ENCODE data around the gene RTL9.

RTL9 gene

GRCh38 chrX:110358548-110358947 lies at the start of gene RTL9:
Gene RTL9, plus strand, starts transcription at chrX:110358848. Its CDS starts 91,770 bp downstream, at chrX:110450618.
- no peak within 1 kb of the TSS for H3K4me3 ChIP-seq (ENCODE audit: low read depth, low read length)
- TF ChIP-seq CTCF (IDR thresholded peaks at IDR 0.05; ENCODE audit: borderline replicate concordance, insufficient read depth, low read depth, low read length), result no peak

GRCh38 chrX:110310000-110310790 lies 48.5 kb upstream of the RTL9 start:
- no peak for TF ChIP-seq CTCF (IDR thresholded peaks at IDR 0.05; ENCODE audit: borderline replicate concordance, insufficient read depth, low read depth, low read length)
- H3K4me3 ChIP-seq (ENCODE audit: low read depth, low read length), result no peak overlapping the region

GRCh38 chrX:110310896-110311295 lies 47.8 kb upstream of the RTL9 start:
- H3K4me3 ChIP-seq (ENCODE audit: low read depth, low read length), result no peak overlapping the region
- TF ChIP-seq CTCF (IDR thresholded peaks at IDR 0.05; ENCODE audit: borderline replicate concordance, insufficient read depth, low read depth, low read length), result no peak

GRCh38 chrX:110311437-110312230 lies 47.0 kb upstream of the RTL9 start:
- TF ChIP-seq CTCF (IDR thresholded peaks at IDR 0.05; ENCODE audit: borderline replicate concordance, insufficient read depth, low read depth, low read length), result no peak
- H3K4me3 ChIP-seq (ENCODE audit: low read depth, low read length), result no peak overlapping the region

GRCh38 chrX:110315551-110315950 lies 43.1 kb upstream of the RTL9 start:
- TF ChIP-seq CTCF (IDR thresholded peaks at IDR 0.05; ENCODE audit: borderline replicate concordance, insufficient read depth, low read depth, low read length), result no peak
- no peak overlapping the region for H3K4me3 ChIP-seq (ENCODE audit: low read depth, low read length)

DNA sequence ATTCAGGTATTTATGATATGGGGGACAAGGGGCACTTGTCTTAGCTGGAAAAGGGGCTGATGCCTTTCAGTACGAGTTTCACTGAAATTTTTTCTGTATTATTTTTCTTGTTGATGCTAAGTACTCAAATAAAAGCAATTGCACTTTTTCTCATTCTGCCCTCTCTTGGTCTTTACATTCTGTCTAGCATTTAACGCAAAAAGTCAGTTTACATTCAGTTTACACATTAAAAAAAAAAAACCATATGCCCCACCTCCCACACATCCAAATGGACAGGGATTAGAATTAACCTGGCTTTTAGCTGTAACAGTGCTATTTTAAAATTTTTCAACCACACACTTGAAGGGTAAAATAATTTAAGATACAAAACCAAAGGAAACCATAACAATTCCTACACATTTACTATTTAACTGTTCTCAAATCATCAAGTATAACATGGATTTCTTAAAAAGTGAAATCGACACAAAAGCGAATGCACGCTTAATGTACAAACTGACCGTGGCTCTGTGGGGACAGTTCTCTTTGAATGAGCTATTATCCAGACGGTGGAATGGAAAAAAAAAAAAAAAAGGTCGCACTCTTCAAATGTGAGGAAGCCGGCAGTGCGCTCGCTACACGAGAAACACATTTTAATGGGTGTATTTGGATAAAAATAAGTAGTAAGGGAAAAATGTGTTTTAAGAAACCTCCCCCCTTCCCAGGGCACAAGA lies 42.1 kb upstream of the RTL9 start:
- no peak for TF ChIP-seq CTCF (IDR thresholded peaks at IDR 0.05; ENCODE audit: borderline replicate concordance, insufficient read depth, low read depth, low read length)
- peak overlapping the region; percentile 87 for H3K4me3 ChIP-seq (ENCODE audit: low read depth, low read length)
